ENCODE data around the gene SELENOK.
"Not testable (repeated sequence)": the region's sequence is repeated elsewhere in the genome, so short reads cannot be mapped to it uniquely, and the experiment has no call there.

The SELENOK gene

GRCh38 chr3:53891497-53892285 lies at the start of gene SELENOK:
Gene SELENOK, minus strand, starts transcription at chr3:53891859.
- Histone ChIP-seq H3K4me3 (ENCODE audit: low read depth in 1 of 2, low read length in 2 of 2) (peak within 1 kb of the TSS; percentile 69 to 93), H3K9me3 (ENCODE audit: low read length) (no peaks in the 10 kb centered on the region), H3K4me1 (ENCODE audit: insufficient read depth, low read length) (peaks cover 14% of the 10 kb centered on the region), H3K36me3 (ENCODE audit: insufficient read depth, low read length) (peaks cover 10% of the 10 kb centered on the region), H3K27ac (ENCODE audit: low read depth, low read length) (peak within 1 kb of the TSS; percentile 75), H3K27me3 (ENCODE audit: control insufficient read depth in 1 of 2, insufficient read depth in 2 of 2, low read length in 2 of 2) (no peaks in the 10 kb centered on the region), H3K9ac (ENCODE audit: low read length) (peak within 1 kb of the TSS; percentile 96)

- Histone ChIP-seq H3K9ac (ENCODE audit: low read length) (no peak overlapping the region), H3K4me1 (ENCODE audit: insufficient read depth, low read length) (no peaks in the 10 kb centered on the region), H3K4me3 (ENCODE audit: low read depth in 1 of 2, low read length in 2 of 2) (no peak overlapping the region), H3K27ac (ENCODE audit: low read depth, low read length) (no peak overlapping the region), H3K9me3 (ENCODE audit: low read length) (no peaks in the 10 kb centered on the region), H3K36me3 (ENCODE audit: insufficient read depth, low read length) (no peaks in the 10 kb centered on the region), H3K27me3 (ENCODE audit: control insufficient read depth in 1 of 2, insufficient read depth in 2 of 2, low read length in 2 of 2) (no peaks in the 10 kb centered on the region)
These were observed 49.5 kb upstream of the SELENOK start for GRCh38 chr3:53941184-53941583.

GRCh38 chr3:53940623-53941022 lies 49.0 kb upstream of the SELENOK start:
- no peaks in the 10 kb centered on the region for H3K4me1 ChIP-seq (ENCODE audit: insufficient read depth, low read length)
- no peak overlapping the region for H3K9ac ChIP-seq (ENCODE audit: low read length)
- H3K27ac ChIP-seq (ENCODE audit: low read depth, low read length) = no peak overlapping the region
- no peaks in the 10 kb centered on the region for H3K36me3 ChIP-seq (ENCODE audit: insufficient read depth, low read length)
- H3K27me3 ChIP-seq (ENCODE audit: control insufficient read depth in 1 of 2, insufficient read depth in 2 of 2, low read length in 2 of 2) = no peaks in the 10 kb centered on the region
- H3K4me3 ChIP-seq (ENCODE audit: low read depth in 1 of 2, low read length in 2 of 2) = no peak overlapping the region
- no peaks in the 10 kb centered on the region for H3K9me3 ChIP-seq (ENCODE audit: low read length)

GRCh38 chr3:53939813-53940212 lies 48.2 kb upstream of the SELENOK start:
- no peak overlapping the region for H3K4me3 ChIP-seq (ENCODE audit: low read depth in 1 of 2, low read length in 2 of 2)
- H3K4me1 ChIP-seq (ENCODE audit: insufficient read depth, low read length) = no peaks in the 10 kb centered on the region
- no peaks in the 10 kb centered on the region for H3K36me3 ChIP-seq (ENCODE audit: insufficient read depth, low read length)
- H3K9me3 ChIP-seq (ENCODE audit: low read length) = no peaks in the 10 kb centered on the region
- no peaks in the 10 kb centered on the region for H3K27me3 ChIP-seq (ENCODE audit: control insufficient read depth in 1 of 2, insufficient read depth in 2 of 2, low read length in 2 of 2)
- H3K27ac ChIP-seq (ENCODE audit: low read depth, low read length) = no peak overlapping the region
- H3K9ac ChIP-seq (ENCODE audit: low read length) = no peak overlapping the region

GRCh38 chr3:53939086-53939582 lies 47.5 kb upstream of the SELENOK start:
- no peak overlapping the region for H3K9ac ChIP-seq (ENCODE audit: low read length)

GRCh38 chr3:53938645-53939044 lies 47.0 kb upstream of the SELENOK start:
- Histone ChIP-seq H3K36me3 (ENCODE audit: insufficient read depth, low read length) (no peaks in the 10 kb centered on the region), H3K4me1 (ENCODE audit: insufficient read depth, low read length) (no peaks in the 10 kb centered on the region), H3K27me3 (ENCODE audit: control insufficient read depth in 1 of 2, insufficient read depth in 2 of 2, low read length in 2 of 2) (no peaks in the 10 kb centered on the region), H3K9me3 (ENCODE audit: low read length) (no peaks in the 10 kb centered on the region), H3K4me3 (ENCODE audit: low read depth in 1 of 2, low read length in 2 of 2) (no peak overlapping the region), H3K9ac (ENCODE audit: low read length) (no peak overlapping the region), H3K27ac (ENCODE audit: low read depth, low read length) (no peak overlapping the region)

More at GRCh38 chr3:53939086-53939582, 47.5 kb upstream of the SELENOK start:
- Histone ChIP-seq H3K9me3 (ENCODE audit: low read length) (no peaks in the 10 kb centered on the region), H3K27me3 (ENCODE audit: control insufficient read depth in 1 of 2, insufficient read depth in 2 of 2, low read length in 2 of 2) (no peaks in the 10 kb centered on the region), H3K27ac (ENCODE audit: low read depth, low read length) (no peak overlapping the region), H3K4me1 (ENCODE audit: insufficient read depth, low read length) (no peaks in the 10 kb centered on the region), H3K4me3 (ENCODE audit: low read depth in 1 of 2, low read length in 2 of 2) (no peak overlapping the region), H3K36me3 (ENCODE audit: insufficient read depth, low read length) (no peaks in the 10 kb centered on the region)

GRCh38 chr3:53936347-53936746 lies 44.7 kb upstream of the SELENOK start:
- Histone ChIP-seq H3K4me3 (ENCODE audit: low read depth in 1 of 2, low read length in 2 of 2) (no peak overlapping the region), H3K36me3 (ENCODE audit: insufficient read depth, low read length) (no peaks in the 10 kb centered on the region), H3K4me1 (ENCODE audit: insufficient read depth, low read length) (no peaks in the 10 kb centered on the region), H3K27me3 (ENCODE audit: control insufficient read depth in 1 of 2, insufficient read depth in 2 of 2, low read length in 2 of 2) (no peaks in the 10 kb centered on the region), H3K27ac (ENCODE audit: low read depth, low read length) (no peak overlapping the region), H3K9me3 (ENCODE audit: low read length) (no peaks in the 10 kb centered on the region), H3K9ac (ENCODE audit: low read length) (no peak overlapping the region)

GRCh38 chr3:53935283-53935901 lies 43.7 kb upstream of the SELENOK start:
- no peak overlapping the region for H3K27ac ChIP-seq (ENCODE audit: low read depth, low read length)
- no peak overlapping the region for H3K4me3 ChIP-seq (ENCODE audit: low read depth in 1 of 2, low read length in 2 of 2)
- no peaks in the 10 kb centered on the region for H3K4me1 ChIP-seq (ENCODE audit: insufficient read depth, low read length)
- no peaks in the 10 kb centered on the region for H3K27me3 ChIP-seq (ENCODE audit: control insufficient read depth in 1 of 2, insufficient read depth in 2 of 2, low read length in 2 of 2)
- no peak overlapping the region for H3K9ac ChIP-seq (ENCODE audit: low read length)
- no peaks in the 10 kb centered on the region for H3K9me3 ChIP-seq (ENCODE audit: low read length)
- H3K36me3 ChIP-seq (ENCODE audit: insufficient read depth, low read length) = no peaks in the 10 kb centered on the region

GRCh38 chr3:53927208-53927872 lies 35.7 kb upstream of the SELENOK start:
- not testable (repeated sequence) for H3K9ac ChIP-seq (ENCODE audit: low read length); H3K27ac ChIP-seq (ENCODE audit: low read depth, low read length); H3K36me3 ChIP-seq (ENCODE audit: insufficient read depth, low read length); H3K9me3 ChIP-seq (ENCODE audit: low read length); H3K27me3 ChIP-seq (ENCODE audit: control insufficient read depth in 1 of 2, insufficient read depth in 2 of 2, low read length in 2 of 2); H3K4me3 ChIP-seq (ENCODE audit: low read depth in 1 of 2, low read length in 2 of 2); H3K4me1 ChIP-seq (ENCODE audit: insufficient read depth, low read length)

GRCh38 chr3:53921296-53921695 lies 29.6 kb upstream of the SELENOK start:
- Histone ChIP-seq H3K4me3 (ENCODE audit: low read depth in 1 of 2, low read length in 2 of 2) (no peak overlapping the region), H3K9me3 (ENCODE audit: low read length) (no peaks in the 10 kb centered on the region), H3K27ac (ENCODE audit: low read depth, low read length) (no peak overlapping the region), H3K36me3 (ENCODE audit: insufficient read depth, low read length) (no peaks in the 10 kb centered on the region), H3K27me3 (ENCODE audit: control insufficient read depth in 1 of 2, insufficient read depth in 2 of 2, low read length in 2 of 2) (no peaks in the 10 kb centered on the region), H3K4me1 (ENCODE audit: insufficient read depth, low read length) (no peaks in the 10 kb centered on the region), H3K9ac (ENCODE audit: low read length) (no peak overlapping the region)

GRCh38 chr3:53919741-53920140 lies 28.1 kb upstream of the SELENOK start:
- Histone ChIP-seq H3K4me1 (ENCODE audit: insufficient read depth, low read length) (no peaks in the 10 kb centered on the region), H3K27me3 (ENCODE audit: control insufficient read depth in 1 of 2, insufficient read depth in 2 of 2, low read length in 2 of 2) (no peaks in the 10 kb centered on the region), H3K9ac (ENCODE audit: low read length) (no peak overlapping the region), H3K36me3 (ENCODE audit: insufficient read depth, low read length) (no peaks in the 10 kb centered on the region), H3K27ac (ENCODE audit: low read depth, low read length) (no peak overlapping the region), H3K4me3 (ENCODE audit: low read depth in 1 of 2, low read length in 2 of 2) (no peak overlapping the region), H3K9me3 (ENCODE audit: low read length) (no peaks in the 10 kb centered on the region)
